Tibial artery (tissue), 4 donors: ENCODE measurements around the gene GABRP.

Source experiments
- DNase-seq, 2 donors: peaks; one replicate each; pipeline ENCODE4 v3.0.0-alpha.2; 2019
- H3K27ac ChIP-seq, 2 donors: fragments of 200-600 bp; sonication (generic) in 1 of 2; 1 replicate in 1 of 2; 2 replicates in 1 of 2; pipeline ENCODE4 v1.5.1; 2018 to 2019; ENCODE audit warnings: mild to moderate bottlenecking in 1 of 2
- H3K27me3 ChIP-seq, 2 donors: fragments of 200-600 bp; sonication (generic) in 1 of 2; one replicate each; pipeline versions ENCODE4 v1.5.1 to v1.6.0; 2016 to 2019
- H3K36me3 ChIP-seq, 3 donors: fragments of 200-600 bp; sonication (generic) in 2 of 3; one replicate each; pipeline ENCODE4 v1.5.1; 2016 to 2019; ENCODE audit warnings: mild to moderate bottlenecking in 2 of 3
- H3K4me1 ChIP-seq, 4 donors: fragments of 200-600 bp; sonication (generic) in 2 of 4; 1 replicate in 3 of 4; 2 replicates in 1 of 4; pipeline ENCODE4 v1.5.1; 2016 to 2019
- H3K4me3 ChIP-seq, 2 donors: fragments of 200-600 bp; sonication (generic) in 1 of 2; 1 replicate in 1 of 2; 2 replicates in 1 of 2; pipeline ENCODE4 v1.5.1; 2018 to 2019; ENCODE audit warnings: mild to moderate bottlenecking in 2 of 2
- H3K9me3 ChIP-seq, 3 donors: fragments of 200-600 bp; sonication (generic) in 1 of 3; one replicate each; pipeline ENCODE4 v1.5.1; 2016 to 2019
- CTCF ChIP-seq, 2 experiments: fragments of 200-600 bp in 1 of 2; fragments of 450-650 bp in 1 of 2; IDR thresholded peaks; one replicate each; pipeline ENCODE4 v1.5.1; 2017 to 2019; ENCODE audit warnings: antibody characterized with exemption in 2 of 2, mild to moderate bottlenecking in 1 of 2, moderate library complexity in 1 of 2
- intact Hi-C: fragments of 100-400 bp; cut with DNase I; formaldehyde crosslinking; loops from one replicate; pipeline ENCODE4 v1.15.0; 2023; ENCODE audit warnings: low total_unique reads

GABRP gene

GRCh38 chr5:170755679-170756456 lies 27.7 kb upstream of the GABRP start:
- Histone ChIP-seq H3K9me3 (no peaks in the 10 kb centered on the region), H3K27ac (peak overlapping the region; percentile 49 to 65), H3K36me3 (no peaks in the 10 kb centered on the region), H3K4me3 (no peak overlapping the region), H3K4me1 (peaks cover 0 to 27% (median 17%) of the 10 kb centered on the region in 4 donors), H3K27me3 (peaks cover 0 to 7% of the 10 kb centered on the region in 2 donors)
- no peak for DNase-seq
- intact Hi-C loops: loop anchor here (2.0 kb wide), 1 partner anchor 27 kb away; the partner anchor contains the start of gene GABRP
- no peak for TF ChIP-seq CTCF (IDR thresholded peaks at IDR 0.05)

- Histone ChIP-seq H3K9me3 (no peaks in the 10 kb centered on the region), H3K27me3 (peaks cover 0 to 4% of the 10 kb centered on the region in 2 donors), H3K4me3 (no peak overlapping the region), H3K36me3 (no peaks in the 10 kb centered on the region), H3K27ac (peak overlapping the region; percentile 49 to 65), H3K4me1 (peaks cover 0 to 27% (median 17%) of the 10 kb centered on the region in 4 donors)
- peak in 1 of 2 donors; percentile 37 for DNase-seq
- no peak for TF ChIP-seq CTCF (IDR thresholded peaks at IDR 0.05)
- intact Hi-C loops: no loop called here
These were observed 26.8 kb upstream of the GABRP start for GRCh38 chr5:170756691-170757090.

GRCh38 chr5:170757182-170757601 lies 26.3 kb upstream of the GABRP start:
- DNase-seq: peak in 1 of 2 donors; percentile 38
- Histone ChIP-seq H3K9me3 (no peaks in the 10 kb centered on the region), H3K27ac (peak overlapping the region; percentile 49 to 65), H3K36me3 (no peaks in the 10 kb centered on the region), H3K4me3 (no peak overlapping the region), H3K27me3 (no peaks in the 10 kb centered on the region), H3K4me1 (peaks cover 0 to 27% (median 17%) of the 10 kb centered on the region in 4 donors)
- TF ChIP-seq CTCF (IDR thresholded peaks at IDR 0.05): no peak
- intact Hi-C loops: no loop called here

- intact Hi-C loops: no loop called here
- Histone ChIP-seq H3K4me1 (peaks cover 0 to 27% (median 17%) of the 10 kb centered on the region in 4 donors), H3K9me3 (no peaks in the 10 kb centered on the region), H3K27me3 (no peaks in the 10 kb centered on the region), H3K4me3 (no peak overlapping the region), H3K27ac (peak overlapping the region; percentile 49 to 65), H3K36me3 (no peaks in the 10 kb centered on the region)
- DNase-seq: no peak
- TF ChIP-seq CTCF (IDR thresholded peaks at IDR 0.05): no peak
These were observed 25.9 kb upstream of the GABRP start for GRCh38 chr5:170757669-170758068.

GRCh38 chr5:170758481-170758880 lies 25.0 kb upstream of the GABRP start:
- Histone ChIP-seq H3K36me3 (no peaks in the 10 kb centered on the region), H3K4me3 (no peak overlapping the region), H3K4me1 (peaks cover 0 to 27% (median 17%) of the 10 kb centered on the region in 4 donors), H3K9me3 (no peaks in the 10 kb centered on the region), H3K27ac (no peak overlapping the region), H3K27me3 (no peaks in the 10 kb centered on the region)
- intact Hi-C loops: no loop called here
- DNase-seq: no peak
- no peak for TF ChIP-seq CTCF (IDR thresholded peaks at IDR 0.05)
